HG03064 (cell line): ENCODE data around the gene DENND1A.

Experiments
- ATAC-seq: cut with Tn5 transposase; IDR thresholded peaks from one replicate; pipeline ENCODE4 v1.9.1; 2021; ENCODE audit warnings: low read depth; ENCODE audit not compliant: unreplicated experiment

The DENND1A gene

DNA sequence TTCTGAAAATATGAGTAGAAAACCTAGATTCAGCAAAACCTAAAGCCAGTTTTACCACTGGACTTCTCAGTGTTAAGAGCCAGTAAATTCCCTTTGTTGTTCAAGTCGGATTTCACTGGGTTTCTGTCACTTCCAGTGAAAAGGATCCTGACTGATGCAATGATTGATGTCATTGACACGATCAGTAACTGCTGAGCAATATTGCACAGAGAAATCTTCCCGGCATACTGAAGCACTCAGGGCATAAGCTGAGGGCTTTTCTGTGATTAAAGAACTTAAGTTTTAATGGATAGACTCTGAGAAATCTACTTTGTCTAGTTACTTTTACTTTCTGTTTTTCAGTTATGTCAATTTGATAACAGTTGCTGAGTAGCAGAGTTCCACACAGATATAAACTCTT lies 61.9 kb downstream of the DENND1A start:
- no peak for ATAC-seq

- no peak for ATAC-seq
Observed at GRCh38 chr9:123867034-123867433, 62.9 kb downstream of the DENND1A start.

DNA sequence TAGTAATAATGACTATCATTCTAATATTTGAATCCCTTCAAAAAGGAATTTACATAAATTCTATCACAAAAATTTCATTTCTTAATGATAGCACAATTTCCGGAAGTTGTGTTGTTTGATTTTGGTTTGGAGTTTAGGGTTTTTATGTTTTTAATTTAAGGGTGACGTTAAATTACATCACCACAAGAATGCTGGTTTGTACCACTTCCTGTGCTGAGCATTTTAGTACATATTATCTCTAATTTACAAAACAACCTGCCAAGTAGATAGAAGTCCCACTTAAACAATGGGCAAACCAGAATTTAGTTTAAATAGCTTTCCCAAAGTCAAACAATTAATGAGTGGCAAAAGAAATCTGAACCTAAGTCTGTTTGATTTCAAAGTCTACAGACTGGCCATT lies 63.4 kb downstream of the DENND1A start:
- ATAC-seq: no peak

GRCh38 chr9:123865226-123866000 lies 64.5 kb downstream of the DENND1A start:
- no peak for ATAC-seq

GRCh38 chr9:123864251-123864650 lies 65.7 kb downstream of the DENND1A start:
- ATAC-seq: no peak

DNA sequence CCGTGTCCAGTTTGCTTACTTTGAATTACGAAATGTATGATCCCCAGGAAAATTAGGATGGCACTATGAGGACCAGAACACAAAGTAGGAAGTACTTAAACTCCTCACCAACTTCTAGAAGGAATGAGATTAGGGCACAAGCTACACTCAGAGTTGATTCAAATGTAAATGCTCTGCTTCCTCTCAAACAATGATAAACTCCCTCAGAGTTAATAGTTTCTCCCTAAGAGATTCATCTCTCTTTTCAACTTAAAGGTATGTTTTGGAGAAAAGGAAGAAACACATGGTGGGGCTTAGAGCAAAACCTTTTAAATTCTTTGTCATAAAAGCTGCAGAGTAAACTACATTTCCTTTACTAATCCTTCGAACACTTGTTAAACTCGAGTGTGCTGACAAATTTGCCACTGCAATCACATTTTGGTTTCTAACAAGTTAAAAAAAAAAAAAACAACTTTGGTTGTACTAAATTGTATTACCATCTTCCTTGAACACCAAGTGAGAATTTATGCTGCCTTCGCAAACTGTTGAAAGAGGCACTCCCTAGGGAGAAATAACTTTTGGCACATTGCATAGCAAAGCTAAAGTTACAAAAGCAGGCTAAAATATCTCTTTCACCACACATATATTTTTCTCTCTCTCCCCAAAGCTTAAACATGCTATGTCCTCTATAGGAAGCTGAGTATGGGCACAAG lies 66.6 kb downstream of the DENND1A start:
- no peak for ATAC-seq

GRCh38 chr9:123861756-123862120 lies 68.2 kb downstream of the DENND1A start:
- ATAC-seq: no peak

GRCh38 chr9:123861086-123861755 lies 68.7 kb downstream of the DENND1A start:
- ATAC-seq: no peak

DNA sequence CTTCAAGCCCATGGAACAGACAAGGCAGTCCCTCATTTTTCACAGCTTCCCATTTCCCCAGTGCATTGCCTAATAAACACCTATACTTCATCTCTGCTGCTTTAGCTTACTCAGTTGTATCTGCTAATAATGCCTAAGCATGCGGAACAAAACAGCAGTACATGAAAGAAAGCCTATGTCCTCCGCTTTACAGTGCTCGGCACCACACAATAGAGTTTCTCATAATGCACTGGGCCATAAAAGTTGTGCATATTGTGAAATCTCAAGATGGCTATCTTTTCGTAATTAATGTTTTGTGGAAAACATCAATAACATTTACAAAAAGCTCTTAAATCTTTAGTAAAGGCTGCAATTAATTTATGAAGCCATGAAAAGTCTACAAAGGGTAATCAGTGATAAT lies 69.3 kb downstream of the DENND1A start:
- no peak for ATAC-seq

DNA sequence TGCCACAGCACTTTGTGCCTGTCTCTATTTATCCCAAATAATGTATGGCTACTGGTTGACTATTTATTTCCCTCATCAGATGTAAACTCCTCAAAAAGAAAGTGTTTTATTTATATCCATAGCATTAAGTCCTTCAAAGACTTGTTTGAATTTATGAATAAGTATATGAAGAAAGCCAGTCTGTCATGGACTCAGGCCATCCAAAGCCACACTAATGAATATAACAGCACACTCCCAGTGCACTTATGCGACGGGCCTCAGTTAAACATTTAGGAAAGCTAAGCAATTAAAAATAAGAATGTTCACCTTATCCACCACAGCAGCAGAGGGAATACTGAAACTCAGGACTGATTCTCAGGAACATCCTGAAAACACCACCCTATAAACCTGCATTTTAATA lies 77.5 kb downstream of the DENND1A start:
- no peak for ATAC-seq

GRCh38 chr9:123851851-123852250 lies 78.1 kb downstream of the DENND1A start:
- ATAC-seq: no peak

DNA sequence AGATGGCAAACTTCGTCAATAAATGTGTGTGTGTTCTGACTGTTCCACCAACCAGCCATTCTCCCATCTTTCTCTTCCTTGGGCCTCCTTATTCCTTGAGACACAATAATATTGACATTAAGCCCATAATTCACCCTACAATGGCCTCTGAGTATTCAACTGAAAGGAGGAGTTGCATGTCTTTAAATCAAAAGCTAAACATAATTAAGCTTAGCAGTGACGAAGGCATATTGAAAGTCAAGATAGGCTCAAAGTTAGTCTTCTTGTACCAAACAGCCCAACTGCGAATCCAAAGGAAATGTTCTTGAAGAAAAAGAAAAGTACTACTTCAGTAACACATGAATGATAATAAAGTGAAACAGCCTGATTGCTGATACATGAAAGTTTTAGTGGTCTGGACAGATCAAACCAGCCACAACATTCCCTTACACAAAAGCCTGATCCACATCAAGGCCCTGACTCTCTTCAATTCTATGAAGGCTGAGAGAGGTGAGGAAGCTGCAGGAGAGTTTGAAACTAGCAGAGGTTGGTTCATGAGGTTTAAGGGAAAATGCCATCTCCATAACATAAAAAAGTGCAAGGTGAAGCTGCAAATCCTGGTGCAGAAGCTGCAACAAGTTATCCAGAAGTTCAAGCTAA lies 81.4 kb downstream of the DENND1A start:
- no peak for ATAC-seq

- no peak for ATAC-seq
Observed at GRCh38 chr9:123846966-123847365, 83.0 kb downstream of the DENND1A start.

GRCh38 chr9:123843703-123844102 lies 86.2 kb downstream of the DENND1A start:
- no peak for ATAC-seq

GRCh38 chr9:123835821-123836220 lies 94.1 kb downstream of the DENND1A start:
- no peak for ATAC-seq

DNA sequence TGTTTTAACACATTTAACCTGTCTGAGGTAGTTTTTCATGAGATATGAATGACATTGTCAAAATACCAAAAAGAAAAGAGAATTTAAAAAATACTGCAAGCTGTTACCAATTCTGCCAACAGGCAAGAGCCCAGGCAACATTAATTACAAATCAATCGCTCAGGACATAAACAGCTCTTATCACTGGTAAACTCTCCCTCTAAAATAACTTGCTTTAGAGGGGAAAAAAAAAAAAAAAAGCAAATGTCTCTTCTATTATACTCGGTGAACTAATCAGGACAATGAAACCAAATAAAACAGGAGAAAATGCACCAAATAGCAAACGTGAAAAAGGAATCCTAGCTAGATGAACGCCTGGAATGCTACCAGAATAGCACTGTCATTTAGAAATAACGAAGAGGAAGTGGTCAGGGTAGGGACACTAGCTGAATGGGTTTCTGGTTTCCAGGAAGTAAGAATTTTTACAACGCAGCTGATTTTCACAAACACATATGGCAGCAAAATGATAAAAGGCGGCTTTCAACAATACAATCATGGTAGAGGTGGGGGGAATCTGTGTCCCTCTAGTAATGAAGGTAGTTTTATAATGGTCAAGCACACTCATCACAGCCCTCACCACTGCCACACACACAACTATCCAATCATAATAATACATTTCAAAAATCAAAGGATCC lies 94.9 kb downstream of the DENND1A start:
- no peak for ATAC-seq

GRCh38 chr9:123834218-123834888 lies 95.6 kb downstream of the DENND1A start:
- ATAC-seq: no peak

DNA sequence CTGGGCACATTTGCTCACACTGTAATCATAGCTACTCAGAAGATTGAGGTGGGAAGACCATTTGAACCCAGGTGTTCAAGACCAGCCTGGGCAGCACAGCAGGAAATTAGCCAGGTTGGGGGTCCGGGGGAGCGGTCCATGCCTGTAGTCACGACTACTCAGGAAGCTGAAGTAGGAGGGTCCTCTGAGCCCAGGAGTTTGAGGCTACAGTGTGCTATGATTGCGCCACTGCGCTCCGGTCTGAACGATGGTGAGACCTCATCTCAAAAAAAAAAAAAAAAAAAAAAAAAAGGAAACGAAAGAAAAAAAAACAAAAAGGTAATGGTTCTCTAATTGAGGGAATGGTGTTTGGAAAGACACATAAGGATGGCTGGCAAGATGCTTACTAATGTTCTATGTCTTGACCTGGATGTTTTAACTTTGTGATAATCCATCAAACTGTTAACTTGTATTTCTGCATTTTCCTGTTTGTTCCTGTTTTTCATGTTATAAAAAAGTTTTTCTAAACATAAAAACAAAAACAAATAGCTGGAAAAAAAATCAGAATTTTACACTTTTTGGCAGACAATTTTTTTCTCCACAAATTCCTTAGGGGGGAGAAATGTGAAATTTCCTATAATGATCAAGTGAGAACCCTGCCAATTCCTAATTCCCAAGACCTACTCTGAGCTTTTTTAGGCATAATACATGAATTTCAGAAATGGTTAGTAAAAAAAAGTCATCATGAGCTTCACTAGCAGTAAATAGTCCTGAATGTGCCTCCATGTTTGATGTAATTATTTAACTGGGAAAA lies 96.9 kb downstream of the DENND1A start:
- ATAC-seq: no peak

GRCh38 chr9:123832176-123832575 lies 97.8 kb downstream of the DENND1A start:
- ATAC-seq: no peak
